ENCODE data around the gene ZNF474.

GRCh38 chr5:122129306-122129705, at the start of gene ZNF474:
- TF ChIP-seq CTCF (IDR thresholded peaks at IDR 0.05), result no peak
- no peak for TF ChIP-seq POLR2A (IDR thresholded peaks at IDR 0.05)
- no peak for TF ChIP-seq POLR2AphosphoS5 (IDR thresholded peaks at IDR 0.05)
